Stomach smooth muscle (tissue), 2 donors: ENCODE data around the gene PIK3R1.

Experiments used
- H3K27ac ChIP-seq: one replicate; pipeline ENCODE4 v1.7.0; 2013; ENCODE audit warnings: mild to moderate bottlenecking, low read length, inconsistent platforms
- H3K27me3 ChIP-seq, 2 donors: one replicate each; pipeline ENCODE4 v1.7.0; 2013; ENCODE audit warnings: low read length in 2 of 2; ENCODE audit not compliant: insufficient read depth in 2 of 2, control insufficient read depth in 1 of 2
- H3K36me3 ChIP-seq, 2 donors: one replicate each; pipeline ENCODE4 v1.7.0; 2013; ENCODE audit warnings: low read length in 2 of 2; ENCODE audit not compliant: control insufficient read depth in 2 of 2, insufficient read depth in 2 of 2
- H3K4me1 ChIP-seq: one replicate; pipeline ENCODE4 v1.7.0; 2013; ENCODE audit warnings: low read length; ENCODE audit not compliant: control insufficient read depth, insufficient read depth
- H3K4me3 ChIP-seq, 2 donors: one replicate each; pipeline ENCODE4 v1.7.0; 2013; ENCODE audit warnings: low read length in 2 of 2
- H3K9ac ChIP-seq, 2 donors: one replicate each; pipeline ENCODE4 v1.7.0; 2013; ENCODE audit warnings: low read length in 2 of 2, mild to moderate bottlenecking in 1 of 2
- H3K9me3 ChIP-seq, 2 donors: one replicate each; pipeline ENCODE4 v1.7.0; 2013; ENCODE audit warnings: low read length in 2 of 2; ENCODE audit not compliant: control insufficient read depth in 2 of 2
- donor health status: healthy.
- donor health status: Pancreatic carcinoma.

Gene PIK3R1

DNA sequence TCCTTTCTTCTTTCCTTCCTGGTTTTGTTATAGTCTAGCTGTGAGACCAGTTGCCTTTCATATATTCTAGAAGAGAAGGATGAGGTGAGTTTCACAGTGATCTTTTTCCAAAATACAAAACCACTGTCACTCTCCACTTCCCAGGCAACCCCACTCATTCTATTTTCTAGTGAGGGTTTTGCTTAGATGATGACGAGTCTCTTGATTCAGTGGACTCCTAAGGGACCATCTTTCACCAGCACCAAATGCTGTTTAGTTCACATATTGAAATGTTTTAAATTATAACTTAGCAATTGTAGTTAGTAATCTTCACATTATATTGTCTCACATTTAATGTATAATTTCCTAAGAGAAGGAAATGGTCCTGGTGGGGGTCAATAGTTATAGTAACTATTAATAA is 25.2 kb downstream of the PIK3R1 start:
- no peaks in the 10 kb centered on the region for H3K9me3 ChIP-seq
- peak overlapping the region in 1 of 2 donors; percentile 6 for H3K9ac ChIP-seq
- H3K36me3 ChIP-seq = no peaks in the 10 kb centered on the region
- H3K27me3 ChIP-seq = no peaks in the 10 kb centered on the region
- peaks cover 19% of the 10 kb centered on the region for H3K4me1 ChIP-seq
- no peak overlapping the region for H3K27ac ChIP-seq
- H3K4me3 ChIP-seq = no peak overlapping the region

DNA sequence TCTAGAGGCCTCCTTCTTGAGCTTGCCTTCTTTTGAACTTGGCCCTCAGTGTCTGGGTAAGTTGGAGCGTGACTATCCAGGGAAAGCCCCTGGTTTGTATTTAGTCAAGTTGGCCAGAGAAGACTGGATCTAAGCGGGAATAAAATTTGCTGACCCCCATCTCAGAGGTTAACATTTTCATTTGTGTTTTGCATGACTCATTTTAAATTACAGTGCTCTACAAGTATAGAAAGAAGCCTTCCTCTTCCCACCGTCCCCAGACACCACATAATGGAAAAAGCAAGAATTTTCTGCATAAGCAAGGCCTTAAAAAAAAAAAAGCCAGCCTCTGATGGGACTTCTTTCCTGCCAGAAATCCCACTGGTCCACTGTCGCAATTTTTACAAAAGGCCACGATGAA is 27.2 kb downstream of the PIK3R1 start:
- Histone ChIP-seq H3K4me3 (no peak overlapping the region), H3K36me3 (no peaks in the 10 kb centered on the region), H3K9me3 (no peaks in the 10 kb centered on the region), H3K27me3 (no peaks in the 10 kb centered on the region), H3K9ac (no peak overlapping the region), H3K4me1 (peaks cover 18% of the 10 kb centered on the region), H3K27ac (no peak overlapping the region)

DNA sequence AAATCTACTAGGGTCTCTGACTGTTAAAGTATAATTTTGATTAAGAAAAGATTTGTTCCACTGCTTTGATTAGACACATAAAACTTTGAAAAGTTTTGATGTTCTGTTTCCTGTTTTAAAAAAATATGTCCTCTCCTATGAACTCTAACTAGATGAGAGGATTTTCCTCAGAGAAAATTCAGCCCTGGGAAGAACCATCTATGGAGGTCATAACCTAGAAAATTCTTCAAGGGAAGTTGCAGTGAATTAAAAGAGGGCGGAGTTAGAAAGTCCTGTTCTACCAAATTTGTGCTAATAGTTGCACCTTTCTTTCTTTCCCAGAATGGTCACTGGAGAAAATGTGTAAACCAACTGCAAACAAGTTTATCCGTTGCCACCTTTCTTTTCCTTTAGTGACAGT is 27.7 kb downstream of the PIK3R1 start:
- Histone ChIP-seq H3K27me3 (no peaks in the 10 kb centered on the region), H3K4me1 (peaks cover 14% of the 10 kb centered on the region), H3K9ac (no peak overlapping the region), H3K36me3 (no peaks in the 10 kb centered on the region), H3K9me3 (no peaks in the 10 kb centered on the region), H3K27ac (no peak overlapping the region), H3K4me3 (no peak overlapping the region)

DNA sequence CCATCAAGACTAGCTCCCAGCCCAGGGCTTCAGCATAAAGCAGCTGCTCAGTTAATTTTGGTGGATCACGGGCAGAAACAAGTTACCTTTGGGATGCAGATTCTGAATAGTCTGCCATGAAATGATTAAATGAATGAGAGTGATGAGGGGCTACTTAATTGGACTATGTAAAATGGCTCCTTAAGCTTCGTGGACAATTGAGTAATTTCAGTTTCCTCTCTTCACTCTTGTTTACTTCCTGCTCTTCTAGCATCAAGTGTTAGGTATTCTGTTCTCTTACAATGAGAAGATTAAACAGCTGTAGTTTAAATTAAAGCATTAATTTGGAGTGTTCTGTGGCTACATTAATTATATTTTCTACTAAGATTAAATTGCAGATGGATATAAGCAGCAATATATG is 28.1 kb downstream of the PIK3R1 start:
- no peak overlapping the region for H3K27ac ChIP-seq

DNA sequence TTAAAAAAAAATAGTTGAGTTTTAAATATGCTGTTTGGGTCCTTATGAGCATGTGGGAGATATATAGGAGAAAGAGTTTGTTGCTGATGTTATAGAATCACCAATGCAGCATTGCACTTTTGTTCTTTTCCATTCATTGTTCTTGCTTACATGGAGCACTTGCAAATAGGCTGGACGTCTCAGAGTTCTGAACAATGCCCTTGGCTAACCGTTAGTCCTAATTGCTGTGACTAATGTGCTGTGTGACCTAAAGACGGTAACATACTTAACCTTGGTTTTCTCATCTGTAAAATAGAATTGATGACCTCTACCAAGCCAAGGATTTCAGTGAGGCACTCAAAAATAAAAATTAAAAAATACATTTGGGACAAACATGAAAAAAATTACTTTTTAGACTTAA is 29.8 kb downstream of the PIK3R1 start:
- Histone ChIP-seq H3K9ac (no peak overlapping the region), H3K4me1 (peaks cover 14% of the 10 kb centered on the region), H3K27me3 (no peaks in the 10 kb centered on the region), H3K36me3 (no peaks in the 10 kb centered on the region), H3K27ac (no peak overlapping the region), H3K9me3 (no peaks in the 10 kb centered on the region), H3K4me3 (no peak overlapping the region)

More for the DNA sequence above, 28.1 kb downstream of the PIK3R1 start:
- H3K27me3 ChIP-seq = no peaks in the 10 kb centered on the region
- H3K9ac ChIP-seq = no peak overlapping the region
- peaks cover 14% of the 10 kb centered on the region for H3K4me1 ChIP-seq
- no peaks in the 10 kb centered on the region for H3K9me3 ChIP-seq
- no peak overlapping the region for H3K4me3 ChIP-seq
- no peaks in the 10 kb centered on the region for H3K36me3 ChIP-seq

DNA sequence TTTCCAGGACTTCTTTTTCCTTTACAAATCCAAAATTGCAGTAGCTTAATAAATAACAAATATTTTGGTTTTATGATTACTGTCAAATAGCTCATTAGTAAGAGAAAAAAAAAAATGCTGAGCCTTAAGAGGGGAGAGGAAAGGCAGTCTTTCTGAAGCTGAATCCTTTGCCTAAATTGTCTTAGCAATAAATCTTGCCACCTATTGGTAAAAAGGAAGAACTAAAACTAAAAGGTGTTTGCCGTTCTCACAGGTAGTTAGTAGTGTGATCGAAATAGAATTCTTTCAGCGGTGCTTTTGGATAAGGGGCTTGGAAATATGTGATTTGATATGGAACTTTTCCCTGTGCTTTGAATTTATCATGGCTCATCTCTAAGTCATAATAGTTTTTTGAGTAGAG is 31.2 kb downstream of the PIK3R1 start:
- no peaks in the 10 kb centered on the region for H3K36me3 ChIP-seq
- H3K27ac ChIP-seq = no peak overlapping the region
- no peak overlapping the region for H3K4me3 ChIP-seq
- H3K9me3 ChIP-seq = no peaks in the 10 kb centered on the region
- no peaks in the 10 kb centered on the region for H3K27me3 ChIP-seq
- no peak overlapping the region for H3K9ac ChIP-seq
- H3K4me1 ChIP-seq = peaks cover 22% of the 10 kb centered on the region

DNA sequence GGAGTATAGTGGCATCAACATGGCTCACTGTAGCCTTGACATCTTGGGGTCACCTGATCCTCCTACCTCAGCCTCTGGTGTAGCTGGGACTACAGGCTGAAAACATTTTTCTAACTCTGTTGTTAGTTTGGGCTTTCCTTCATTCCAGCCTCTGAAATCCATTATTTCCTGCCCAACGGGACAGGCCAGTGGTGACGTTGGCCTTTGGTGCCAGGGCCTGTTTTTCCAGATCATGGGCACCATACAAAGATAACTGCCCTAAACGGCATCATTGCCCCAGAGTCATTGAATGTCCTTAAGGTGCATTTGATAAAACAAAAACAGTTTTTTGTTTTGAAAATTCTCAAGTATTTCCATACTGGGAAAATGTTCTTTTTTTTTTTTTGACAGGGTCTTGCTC is 32.1 kb downstream of the PIK3R1 start:
- Histone ChIP-seq H3K9ac (no peak overlapping the region), H3K27ac (no peak overlapping the region), H3K36me3 (no peaks in the 10 kb centered on the region), H3K9me3 (no peaks in the 10 kb centered on the region), H3K4me1 (peaks cover 24% of the 10 kb centered on the region), H3K27me3 (no peaks in the 10 kb centered on the region), H3K4me3 (no peak overlapping the region)

DNA sequence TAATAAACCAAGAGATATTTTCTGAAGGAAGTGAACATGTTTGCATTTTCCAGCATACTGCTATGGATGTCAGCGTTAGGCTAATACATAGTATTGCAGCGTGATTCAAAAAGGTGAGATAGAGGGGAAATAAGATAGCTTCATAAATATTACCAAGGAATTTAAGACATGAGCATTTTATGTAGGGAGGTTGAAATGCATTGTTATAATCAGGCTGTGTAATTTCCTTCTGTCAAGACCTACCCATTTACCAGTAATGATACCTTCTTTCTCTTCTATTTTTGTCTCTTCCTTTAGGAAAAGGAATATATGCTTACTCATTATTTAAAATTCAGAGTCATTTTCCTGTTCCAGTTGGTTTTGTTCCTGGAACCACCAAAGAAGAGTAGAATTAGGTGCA is 33.3 kb downstream of the PIK3R1 start:
- Histone ChIP-seq H3K4me1 (peaks cover 30% of the 10 kb centered on the region), H3K27ac (no peak overlapping the region)

DNA sequence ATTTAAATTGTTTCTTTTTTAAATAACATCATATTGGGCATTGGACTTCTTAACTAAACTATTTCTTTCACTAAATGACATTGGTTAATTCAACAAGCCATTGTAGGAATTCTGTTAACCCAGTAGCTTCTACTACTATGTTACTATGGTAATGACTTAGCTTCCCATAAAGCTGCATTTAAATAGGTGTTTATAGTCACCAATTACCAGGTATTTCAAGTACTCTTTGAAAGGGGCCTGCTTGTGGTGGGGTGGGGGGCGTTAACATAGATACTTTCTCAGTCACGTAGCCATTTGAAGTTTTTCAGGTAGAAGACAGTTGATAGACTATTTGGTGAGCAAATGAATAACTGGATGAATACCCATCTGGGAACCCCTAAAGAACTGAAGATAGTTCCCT is 34.0 kb downstream of the PIK3R1 start:
- peak overlapping the region in 1 of 2 donors; percentile 44 for H3K4me3 ChIP-seq
- H3K9me3 ChIP-seq = no peaks in the 10 kb centered on the region
- H3K4me1 ChIP-seq = peaks cover 31% of the 10 kb centered on the region
- H3K27me3 ChIP-seq = no peaks in the 10 kb centered on the region
- H3K36me3 ChIP-seq = no peaks in the 10 kb centered on the region
- H3K9ac ChIP-seq = no peak overlapping the region
- peak overlapping the region; percentile 72 for H3K27ac ChIP-seq

More for the DNA sequence above, 33.3 kb downstream of the PIK3R1 start:
- H3K36me3 ChIP-seq = no peaks in the 10 kb centered on the region
- no peaks in the 10 kb centered on the region for H3K27me3 ChIP-seq
- no peak overlapping the region for H3K9ac ChIP-seq
- H3K9me3 ChIP-seq = no peaks in the 10 kb centered on the region
- no peak overlapping the region for H3K4me3 ChIP-seq

DNA sequence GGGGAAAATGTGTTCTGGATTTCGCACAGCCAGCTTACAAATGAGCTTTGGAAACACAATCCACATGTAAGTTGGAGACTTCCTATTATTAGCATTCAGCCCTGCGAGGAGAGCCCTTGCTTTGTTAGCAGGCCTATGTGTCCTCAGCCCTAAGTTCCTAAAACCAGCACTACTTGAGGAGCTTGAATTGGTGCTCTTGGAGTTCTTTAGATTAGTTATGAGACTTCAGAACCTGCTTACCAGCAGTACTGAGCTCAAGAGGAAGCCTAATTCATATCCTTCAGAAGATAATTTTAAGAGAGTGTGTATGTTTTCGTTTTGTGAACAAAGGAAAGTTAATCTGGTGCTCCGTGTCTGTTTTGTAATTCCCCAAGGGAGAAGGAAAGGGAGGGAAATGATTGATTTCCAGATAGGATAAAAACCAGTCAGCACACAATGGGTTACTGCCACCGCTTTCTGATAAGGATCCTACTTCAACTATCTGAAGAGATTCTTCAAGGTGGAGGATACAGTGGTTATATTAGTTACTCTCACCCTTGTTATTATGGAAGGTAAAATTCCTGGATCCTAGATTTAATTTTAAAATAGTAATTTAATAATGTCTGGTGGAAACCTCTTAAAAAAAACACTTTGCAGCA is 35.2 kb downstream of the PIK3R1 start:
- Histone ChIP-seq H3K9ac (peak overlapping the region in 1 of 2 donors; percentile 8), H3K4me3 (peak overlapping the region in 1 of 2 donors; percentile 44), H3K27ac (peak overlapping the region; percentile 72), H3K9me3 (no peaks in the 10 kb centered on the region), H3K4me1 (peaks cover 42% of the 10 kb centered on the region), H3K27me3 (no peaks in the 10 kb centered on the region), H3K36me3 (no peaks in the 10 kb centered on the region)

DNA sequence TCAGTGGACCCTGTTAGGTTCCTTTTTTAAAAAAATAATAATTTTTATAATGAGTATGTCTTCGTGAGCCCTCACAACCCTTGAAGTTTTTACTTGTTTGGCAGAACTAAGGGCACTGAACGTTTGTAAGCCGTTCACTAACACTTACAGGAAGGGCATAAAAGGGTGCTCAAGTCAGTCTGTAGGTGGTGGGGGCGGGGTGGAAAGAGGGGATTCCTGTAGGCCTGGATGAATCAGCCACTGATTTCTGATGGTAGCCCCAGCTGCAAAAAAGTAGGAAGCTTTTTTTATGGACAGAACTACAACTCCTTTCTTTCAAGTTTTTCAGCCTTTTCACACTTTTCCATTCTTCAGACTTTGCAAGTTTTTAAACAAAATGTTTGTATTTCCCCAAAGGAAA is 35.8 kb downstream of the PIK3R1 start:
- peak overlapping the region in 1 of 2 donors; percentile 40 for H3K4me3 ChIP-seq
- H3K4me1 ChIP-seq = peaks cover 43% of the 10 kb centered on the region
- H3K9ac ChIP-seq = no peak overlapping the region
- H3K36me3 ChIP-seq = no peaks in the 10 kb centered on the region
- H3K9me3 ChIP-seq = no peaks in the 10 kb centered on the region
- H3K27me3 ChIP-seq = no peaks in the 10 kb centered on the region
- H3K27ac ChIP-seq = peak overlapping the region; percentile 73
